ENCODE data around the gene GLI3. TPM values are rescaled to one million over a fixed set of nuclear protein-coding genes. Genes with fewer than 3 reads are reported as not detected.

The GLI3 gene
- total and polyA plus RNA-seq, 2 experiments from 2014 or later = 15.2 to 27.9 TPM

DNA sequence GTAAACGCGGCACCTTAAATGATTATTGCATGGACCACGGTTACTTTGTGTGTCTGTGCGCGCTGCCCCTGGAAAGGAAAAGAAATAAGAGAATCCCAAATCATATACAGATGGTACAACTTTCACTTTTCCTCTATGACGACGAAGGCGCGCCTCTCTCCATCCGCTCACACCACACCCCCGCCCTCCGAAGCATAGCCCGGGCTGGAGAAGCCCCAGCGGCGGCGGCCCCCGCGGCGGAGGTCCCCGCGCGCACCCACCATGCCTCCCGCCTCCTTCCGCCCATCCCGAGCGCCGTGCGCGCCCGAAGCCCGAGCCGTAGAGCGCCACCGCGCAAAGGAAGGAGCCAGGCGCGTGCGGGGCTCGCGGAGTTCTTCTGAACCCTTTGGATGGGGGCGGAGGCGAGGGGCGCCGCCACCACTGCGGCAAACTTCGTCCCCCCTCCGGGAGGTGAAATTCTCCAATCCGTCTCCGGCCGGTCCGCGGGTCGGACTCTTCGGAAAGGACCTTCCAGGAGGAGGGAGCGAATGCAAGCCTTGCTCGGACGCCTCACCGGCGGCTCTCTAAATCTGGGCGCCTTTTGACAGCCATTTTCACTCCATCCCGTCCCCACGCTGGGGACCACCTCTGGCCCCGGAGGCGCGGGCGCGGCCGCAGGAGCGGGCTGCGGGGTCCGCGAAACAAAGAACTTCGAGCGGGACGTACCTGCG, 588 bp downstream of the GLI3 start:
- peak overlapping the region; percentile 77 for H3K4me3 ChIP-seq
- no peaks in the 10 kb centered on the region for H3K9me3 ChIP-seq (ENCODE audit: low read depth)
- no peak for TF ChIP-seq CTCF (IDR thresholded peaks at IDR 0.05; ENCODE audit: low read depth, low read length)
- DNase-seq (ENCODE audit: low read depth in 1 of 2, low spot score in 1 of 2) = peak; percentile 79 to 81
- peak overlapping the region; percentile 68 for H3K27ac ChIP-seq
- H3K4me1 ChIP-seq (ENCODE audit: low read depth) = peaks cover 25% of the 10 kb centered on the region
- H3K27me3 ChIP-seq = no peaks in the 10 kb centered on the region
- H3K36me3 ChIP-seq = no peaks in the 10 kb centered on the region

DNA sequence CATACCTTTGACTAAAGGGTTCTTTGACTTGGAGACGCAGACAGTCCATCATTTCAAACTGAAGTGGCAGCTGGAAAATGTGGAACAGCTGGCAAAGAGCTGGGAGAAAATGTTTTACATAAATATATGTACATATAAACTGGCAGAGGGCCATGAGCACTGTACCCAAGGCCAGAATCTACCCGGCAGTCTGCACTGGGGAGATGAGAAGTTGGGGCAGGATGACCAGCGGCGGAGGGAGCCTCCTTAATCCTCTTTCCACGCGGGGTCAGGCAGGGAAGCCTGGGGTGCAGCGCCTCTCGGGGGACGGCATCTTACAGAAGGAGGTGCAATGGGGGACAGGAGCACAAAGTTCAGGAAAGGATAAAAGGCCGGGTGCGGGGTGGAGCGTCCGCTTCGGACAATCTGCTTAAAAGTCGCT, 1.3 kb downstream of the GLI3 start:
- Histone ChIP-seq H3K27ac (no peak overlapping the region), H3K27me3 (no peaks in the 10 kb centered on the region), H3K36me3 (no peaks in the 10 kb centered on the region), H3K4me1 (ENCODE audit: low read depth) (peaks cover 29% of the 10 kb centered on the region), H3K9me3 (ENCODE audit: low read depth) (no peaks in the 10 kb centered on the region), H3K4me3 (peak overlapping the region; percentile 77)
- no peak for TF ChIP-seq CTCF (IDR thresholded peaks at IDR 0.05; ENCODE audit: low read depth, low read length)
- peak in 1 of 2 donors; percentile 21 for DNase-seq (ENCODE audit: low read depth in 1 of 2, low spot score in 1 of 2)

DNA sequence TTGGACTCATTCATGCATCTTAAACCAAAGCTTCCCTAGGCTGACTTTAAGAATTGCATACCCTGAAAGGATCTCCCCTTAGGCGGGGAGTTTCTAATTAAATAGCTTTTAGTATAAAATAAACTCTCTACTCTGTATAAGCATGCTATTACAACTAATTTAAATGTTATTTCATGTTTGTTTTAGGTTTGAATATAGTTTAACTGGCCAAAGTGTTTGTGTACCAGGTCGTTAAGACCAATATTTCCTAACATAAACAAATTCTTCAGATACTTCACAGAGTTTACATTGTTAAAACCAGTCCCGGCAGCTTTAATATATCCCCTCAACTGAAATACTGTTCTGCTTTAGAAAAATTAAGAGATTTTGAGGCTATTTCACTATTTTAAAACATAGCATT, 2.3 kb downstream of the GLI3 start:
- H3K36me3 ChIP-seq = no peaks in the 10 kb centered on the region
- no peaks in the 10 kb centered on the region for H3K9me3 ChIP-seq (ENCODE audit: low read depth)
- no peak for DNase-seq (ENCODE audit: low read depth in 1 of 2, low spot score in 1 of 2)
- H3K27ac ChIP-seq = no peak overlapping the region
- no peak overlapping the region for H3K4me3 ChIP-seq
- TF ChIP-seq CTCF (IDR thresholded peaks at IDR 0.05; ENCODE audit: low read depth, low read length) = no peak
- H3K4me1 ChIP-seq (ENCODE audit: low read depth) = peaks cover 33% of the 10 kb centered on the region
- no peaks in the 10 kb centered on the region for H3K27me3 ChIP-seq

- H3K36me3 ChIP-seq = no peaks in the 10 kb centered on the region
- no peaks in the 10 kb centered on the region for H3K27me3 ChIP-seq
- H3K27ac ChIP-seq = no peak overlapping the region
- TF ChIP-seq CTCF (IDR thresholded peaks at IDR 0.05; ENCODE audit: low read depth, low read length) = no peak
- no peak overlapping the region for H3K4me3 ChIP-seq
- H3K4me1 ChIP-seq (ENCODE audit: low read depth) = peaks cover 33% of the 10 kb centered on the region
- DNase-seq (ENCODE audit: low read depth in 1 of 2, low spot score in 1 of 2) = peak in 1 of 2 donors; percentile 42
- no peaks in the 10 kb centered on the region for H3K9me3 ChIP-seq (ENCODE audit: low read depth)
These were observed 3.2 kb downstream of the GLI3 start for GRCh38 chr7:42233695-42234331.

DNA sequence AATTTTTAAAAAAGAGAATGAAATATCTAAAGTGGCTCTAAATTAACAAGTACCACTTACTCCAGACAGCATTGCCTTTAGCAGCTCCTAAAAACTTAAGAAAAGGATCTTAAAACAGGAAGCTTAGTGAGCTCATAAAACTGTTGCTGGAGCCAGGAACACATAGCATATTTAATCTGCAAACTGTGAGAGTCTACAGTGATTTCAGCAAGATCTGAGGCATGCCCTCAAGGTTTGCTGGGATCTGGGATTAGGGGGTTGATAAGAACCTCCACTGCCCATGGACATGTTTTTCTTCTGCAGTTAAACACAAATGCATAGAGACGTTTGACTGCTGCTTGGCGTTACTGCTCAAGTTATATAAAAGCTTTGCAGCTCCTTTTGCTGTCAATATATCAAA, 3.8 kb downstream of the GLI3 start:
- peaks cover 37% of the 10 kb centered on the region for H3K4me1 ChIP-seq (ENCODE audit: low read depth)
- DNase-seq (ENCODE audit: low read depth in 1 of 2, low spot score in 1 of 2) = peak in 1 of 2 donors; percentile 55
- H3K27me3 ChIP-seq = no peaks in the 10 kb centered on the region
- H3K4me3 ChIP-seq = no peak overlapping the region
- no peaks in the 10 kb centered on the region for H3K36me3 ChIP-seq
- no peaks in the 10 kb centered on the region for H3K9me3 ChIP-seq (ENCODE audit: low read depth)
- TF ChIP-seq CTCF (IDR thresholded peaks at IDR 0.05; ENCODE audit: low read depth, low read length) = no peak
- H3K27ac ChIP-seq = no peak overlapping the region
